ENCODE results near the gene FOXA2. TPM values are rescaled to one million over a fixed set of nuclear protein-coding genes. Genes with fewer than 3 reads are reported as not detected.
A peak's percentile ranks its signal among the peaks of the same experiment; 100 is the strongest.

FOXA2 gene
- total and polyA plus RNA-seq, 2 of the 13 experiments (the other 11 are each of a cell fraction or from before 2014, with no cell fraction given), result 8.8 to 12.2 TPM

DNA sequence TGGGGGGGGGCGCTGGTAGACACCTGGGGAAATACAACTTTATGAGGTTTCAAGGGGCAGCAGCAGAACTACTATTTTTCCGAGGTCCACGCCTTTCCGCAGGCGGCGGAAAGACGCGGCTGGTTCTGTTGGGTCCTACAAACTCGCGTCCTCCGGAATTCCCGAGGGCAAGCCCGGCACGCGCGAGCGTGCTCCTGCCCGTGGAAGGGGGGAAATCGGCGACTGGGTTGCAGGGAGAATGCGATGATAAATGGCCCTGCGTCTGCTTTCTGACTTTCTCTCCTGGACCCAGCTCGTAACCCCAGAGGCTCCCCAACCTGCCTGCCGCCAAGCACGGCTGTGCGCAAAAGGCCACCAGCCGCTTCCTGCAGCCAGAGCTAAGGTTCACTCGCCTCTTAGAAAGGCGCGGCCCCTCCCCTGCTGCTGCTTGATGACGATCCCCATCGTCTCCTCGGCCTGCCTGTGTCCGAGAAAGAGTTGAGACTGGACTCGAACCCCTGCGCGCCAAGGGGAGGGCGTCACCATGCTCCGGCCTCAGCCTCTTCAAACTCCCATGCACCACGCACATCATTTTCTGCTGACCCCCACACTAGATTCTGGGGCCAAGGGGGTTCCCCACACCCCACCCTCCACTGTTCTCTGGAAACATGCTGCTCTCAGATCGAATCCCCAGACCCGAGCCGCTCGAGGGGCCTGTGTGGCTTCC is 6.7 kb downstream of the FOXA2 start (continued):
- TF ChIP-seq PRDM15 (CRISPR knock-in tag; IDR thresholded peaks at IDR 0.05) (no peak), PLRG1 (conservative IDR thresholded peaks at IDR 0.05) (no peak), PHF8 (CRISPR knock-in tag; IDR thresholded peaks at IDR 0.05) (peak; percentile 66), CBX1 (IDR thresholded peaks at IDR 0.05; ENCODE audit: low read depth) (peak; percentile 72), ZBTB40 (IDR thresholded peaks at IDR 0.05) (no peak), ZBTB40 (CRISPR knock-in tag; IDR thresholded peaks at IDR 0.05) (no peak; the same call in 1 of the 2 replicates), AKAP8 (CRISPR knock-in tag; IDR thresholded peaks at IDR 0.05) (no peak), ZFP62 (CRISPR knock-in tag; IDR thresholded peaks at IDR 0.05) (no peak), CAMTA2 (CRISPR knock-in tag; IDR thresholded peaks at IDR 0.05; ENCODE audit: borderline replicate concordance) (no peak), HNRNPH1 (optimal IDR thresholded peaks at IDR 0.05; ENCODE audit: low read depth, low read length) (no peak), EZH2 (conservative IDR thresholded peaks at IDR 0.05; ENCODE audit: low read depth, low read length) (no peak), ZBTB7A (CRISPR knock-in tag; IDR thresholded peaks at IDR 0.05) (0 out of 2 replicates have a peak, but pooled peaks have one; percentile 46), ZFX (CRISPR knock-in tag; IDR thresholded peaks at IDR 0.05; ENCODE audit: low read depth) (peak; percentile 79), GATA4 (IDR thresholded peaks at IDR 0.05; ENCODE audit: borderline replicate concordance, low read depth) (no peak), RAD51 (IDR thresholded peaks at IDR 0.05; ENCODE audit: borderline replicate concordance) (no peak), ZBTB38 (CRISPR knock-in tag; IDR thresholded peaks at IDR 0.05) (no peak; the same call in 1 of the 2 replicates), NFE2L1 (CRISPR knock-in tag; IDR thresholded peaks at IDR 0.05; ENCODE audit: borderline replicate concordance) (no peak)
- TF ChIP-seq, protein P1, sequence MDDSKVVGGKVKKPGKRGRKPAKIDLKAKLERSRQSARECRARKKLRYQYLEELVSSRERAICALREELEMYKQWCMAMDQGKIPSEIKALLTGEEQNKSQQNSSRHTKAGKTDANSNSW (CRISPR knock-in tag; IDR thresholded peaks at IDR 0.05; ENCODE audit: borderline replicate concordance), result 0 out of 2 replicates have a peak, but pooled peaks have one; percentile 70
